Choroid plexus epithelial cell (primary cell): ENCODE data around the gene BRAF.
"Not testable (repeated sequence)": the region's sequence is repeated elsewhere in the genome, so short reads cannot be mapped to it uniquely, and the experiment has no call there.

Experiments
- DNase-seq: peaks from one replicate; pipeline ENCODE4 v3.0.0-alpha.2; 2010; ENCODE audit warnings: low read depth
- H3K4me3 ChIP-seq: 2 replicates; pipeline ENCODE4 v1.5.1; 2011; ENCODE audit warnings: low read depth, mild to moderate bottlenecking, control low read depth, low read length, moderate library complexity
- CTCF ChIP-seq: conservative IDR thresholded peaks from 2 replicates; pipeline ENCODE4 v1.5.1; 2011; ENCODE audit warnings: low read depth, mild to moderate bottlenecking, control low read depth, inconsistent platforms, low read length, moderate library complexity

BRAF gene

GRCh38 chr7:140671966-140672365 is 252.8 kb downstream of the BRAF start:
- H3K4me3 ChIP-seq = no peak overlapping the region
- DNase-seq = no peak
- TF ChIP-seq CTCF = no peak

GRCh38 chr7:140670343-140670935 is 254.3 kb downstream of the BRAF start:
- H3K4me3 ChIP-seq = no peak overlapping the region
- no peak for TF ChIP-seq CTCF
- DNase-seq = no peak

- not testable (repeated sequence) for DNase-seq, H3K4me3 ChIP-seq
These were observed 254.9 kb downstream of the BRAF start for GRCh38 chr7:140669862-140670261.

GRCh38 chr7:140669352-140669751 is 255.4 kb downstream of the BRAF start:
- no peak overlapping the region for H3K4me3 ChIP-seq
- DNase-seq = no peak
- TF ChIP-seq CTCF = no peak
